ENCODE measurements around the gene AMPD2. TPM values are rescaled to one million over a fixed set of nuclear protein-coding genes. Genes with fewer than 3 reads are reported as not detected.
A peak's percentile ranks its signal among the peaks of the same experiment; 100 is the strongest.

The AMPD2 gene
- total RNA-seq, 2 experiments from 2014 or later: 114 to 122 TPM

DNA sequence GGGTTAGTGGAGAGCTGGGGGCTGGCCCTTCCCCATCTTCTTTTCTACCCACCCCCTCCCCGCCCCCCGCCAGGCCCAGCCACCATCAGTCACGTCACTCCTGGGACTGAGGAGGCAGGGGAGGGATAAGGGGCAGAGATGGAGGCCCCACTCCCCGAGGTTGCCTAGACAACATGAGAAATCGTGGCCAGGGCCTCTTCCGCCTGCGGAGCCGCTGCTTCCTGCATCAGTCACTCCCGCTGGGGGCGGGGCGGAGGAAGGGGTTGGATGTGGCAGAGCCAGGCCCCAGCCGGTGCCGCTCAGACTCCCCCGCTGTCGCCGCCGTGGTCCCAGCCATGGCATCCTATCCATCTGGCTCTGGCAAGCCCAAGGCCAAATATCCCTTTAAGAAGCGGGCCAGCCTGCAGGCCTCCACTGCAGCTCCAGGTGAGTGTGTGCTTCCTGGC is 1.2 kb downstream of the AMPD2 start:
- Mint-ChIP-seq H3K36me3 (peaks cover 11% of the 10 kb centered on the region), H3K4me3 (peak overlapping the region; percentile 97), H3K27me3 (no peaks in the 10 kb centered on the region), H3K27ac (peak overlapping the region; percentile 98), H3K4me1 (peaks cover 61% of the 10 kb centered on the region), H3K9me3 (no peaks in the 10 kb centered on the region)
- DNase-seq: peak; percentile 98
- ATAC-seq (ENCODE audit: low read depth): peak; percentile 82
- POLR2A ChIA-PET: interaction anchor here (0.7 to 2.4 kb wide), 8 partner anchors 9 to 719 kb away, joined by 3 to 56 read pairs (median 4); partner anchors contain the start of genes AHCYL1, GNAI3 and RBM15

DNA sequence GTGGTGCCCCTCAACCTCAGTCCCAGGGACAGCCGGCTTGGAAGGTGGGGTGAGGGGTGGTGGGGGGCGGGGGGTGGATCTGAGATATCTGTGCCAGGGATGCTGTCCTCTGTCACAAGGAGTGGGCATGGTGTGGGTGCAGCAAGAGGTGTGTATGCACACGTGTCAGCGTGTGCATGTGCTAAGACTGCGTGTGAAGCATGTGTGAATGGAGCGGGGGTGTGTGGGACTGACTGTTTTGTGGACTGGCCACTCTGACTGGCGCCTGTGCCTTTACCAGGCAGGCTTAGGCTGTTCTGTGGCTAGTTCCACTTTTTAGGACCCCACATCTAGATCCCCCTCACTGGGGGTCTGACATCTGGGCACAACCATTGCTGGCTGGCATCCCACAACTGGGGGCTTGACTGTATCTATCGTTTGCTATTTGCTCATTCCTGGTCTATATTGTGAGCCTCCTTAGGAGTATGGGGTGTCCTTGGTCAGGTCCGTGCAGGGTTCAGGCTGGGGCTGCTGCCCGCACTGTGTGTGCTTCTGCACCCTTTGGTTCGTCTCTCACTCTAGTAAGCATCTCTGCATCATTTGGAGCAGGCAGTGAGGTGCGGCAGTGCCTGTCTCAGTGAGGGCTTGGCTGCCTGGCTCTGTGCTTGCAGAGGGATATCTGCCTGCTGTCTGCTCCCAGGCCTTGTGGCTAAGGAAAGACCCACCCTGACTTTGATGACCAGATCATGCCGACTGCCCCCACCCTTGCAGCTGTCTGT is 1.9 kb downstream of the AMPD2 start:
- ATAC-seq (ENCODE audit: low read depth) (peak; percentile 3), DNase-seq (no peak)
- peak overlapping the region; percentile 97 for H3K4me3 Mint-ChIP-seq
- H3K36me3 Mint-ChIP-seq: peaks cover 13% of the 10 kb centered on the region
- H3K9me3 Mint-ChIP-seq: no peaks in the 10 kb centered on the region
- H3K27me3 Mint-ChIP-seq: no peaks in the 10 kb centered on the region
- H3K4me1 Mint-ChIP-seq: peaks cover 58% of the 10 kb centered on the region
- H3K27ac Mint-ChIP-seq: peak overlapping the region; percentile 98
- POLR2A ChIA-PET: interaction anchor here (1.8 kb wide), 1 partner anchor 73 kb away, joined by 8 read pairs; the partner anchor contains the start of gene GNAI3

- Mint-ChIP-seq H3K27me3 (no peaks in the 10 kb centered on the region), H3K36me3 (peaks cover 14% of the 10 kb centered on the region), H3K27ac (peak overlapping the region; percentile 98), H3K4me3 (peak overlapping the region; percentile 97), H3K4me1 (peaks cover 55% of the 10 kb centered on the region), H3K9me3 (no peaks in the 10 kb centered on the region)
- POLR2A ChIA-PET: interaction anchor here (1.8 kb wide), 1 partner anchor 74 kb away, joined by 8 read pairs; the partner anchor contains the start of gene GNAI3
- ATAC-seq (ENCODE audit: low read depth) (no peak), DNase-seq (no peak)
Measured at GRCh38 chr1:109622137-109622892, 2.7 kb downstream of the AMPD2 start.

DNA sequence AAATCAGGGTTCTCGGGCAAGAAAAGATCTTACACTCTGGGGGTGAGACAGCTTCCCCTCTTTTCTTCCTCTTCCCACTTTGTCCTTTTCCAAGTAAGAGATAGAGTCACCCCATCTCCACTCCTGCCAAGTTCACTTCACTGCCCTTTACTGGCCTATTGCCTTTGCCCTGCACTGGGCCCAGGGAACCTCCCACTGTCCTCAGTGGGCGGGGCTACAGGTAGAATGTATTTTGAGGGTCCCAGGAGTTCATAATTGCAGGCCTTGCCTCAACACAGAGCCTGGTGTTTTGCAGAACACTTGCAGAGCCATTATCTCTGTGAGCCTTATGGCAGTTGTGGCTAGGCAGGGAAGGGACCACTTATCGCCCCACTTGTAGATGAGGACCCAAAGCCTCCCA is 3.3 kb downstream of the AMPD2 start:
- H3K9me3 Mint-ChIP-seq: no peaks in the 10 kb centered on the region
- no peak for DNase-seq
- peak overlapping the region; percentile 97 for H3K4me3 Mint-ChIP-seq
- peaks cover 52% of the 10 kb centered on the region for H3K4me1 Mint-ChIP-seq
- H3K27ac Mint-ChIP-seq: peak overlapping the region; percentile 98
- H3K27me3 Mint-ChIP-seq: no peaks in the 10 kb centered on the region
- H3K36me3 Mint-ChIP-seq: peaks cover 20% of the 10 kb centered on the region
- POLR2A ChIA-PET: interaction anchor here (1.8 kb wide), 1 partner anchor 74 kb away, joined by 8 read pairs; the partner anchor contains the start of gene GNAI3
- ATAC-seq (ENCODE audit: low read depth): no peak

DNA sequence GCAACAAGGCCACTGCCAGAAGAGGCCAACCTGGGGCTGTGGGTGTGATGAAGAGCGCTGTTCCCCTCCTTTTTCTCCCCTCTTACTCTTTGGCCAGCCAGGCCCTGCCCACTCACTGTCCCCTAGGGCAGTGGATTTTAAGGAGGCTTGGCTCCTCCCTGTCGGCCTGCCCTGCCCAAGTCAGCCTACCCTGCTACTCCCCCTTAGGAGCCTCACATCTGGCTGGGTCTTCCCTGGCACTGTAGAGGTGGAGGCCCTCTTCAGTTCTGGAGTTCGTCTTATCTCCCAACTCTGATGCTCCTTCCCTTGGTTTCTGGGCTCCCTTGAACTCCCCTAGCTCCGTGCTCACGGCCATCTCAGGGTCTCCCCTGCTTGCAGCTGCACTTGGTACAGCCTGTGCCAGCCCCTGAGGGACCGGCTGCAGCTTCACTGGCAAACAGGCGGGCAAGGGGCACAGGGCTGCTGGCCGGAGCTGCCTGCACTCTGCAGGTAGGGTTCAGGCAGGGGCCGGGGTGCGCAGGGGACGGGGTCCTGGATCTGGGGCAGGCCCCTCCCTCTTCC is 4.0 kb downstream of the AMPD2 start:
- Mint-ChIP-seq H3K4me1 (peaks cover 49% of the 10 kb centered on the region), H3K27me3 (no peaks in the 10 kb centered on the region), H3K9me3 (no peaks in the 10 kb centered on the region), H3K27ac (peak overlapping the region; percentile 81), H3K36me3 (peaks cover 20% of the 10 kb centered on the region), H3K4me3 (peak overlapping the region; percentile 97)
- DNase-seq: no peak
- POLR2A ChIA-PET: interaction anchor here (1.1 to 1.7 kb wide), 3 partner anchors 13 to 77 kb away, joined by 3 to 21 read pairs (median 3); partner anchors contain the start of gene GNAI3
- no peak for ATAC-seq (ENCODE audit: low read depth)

DNA sequence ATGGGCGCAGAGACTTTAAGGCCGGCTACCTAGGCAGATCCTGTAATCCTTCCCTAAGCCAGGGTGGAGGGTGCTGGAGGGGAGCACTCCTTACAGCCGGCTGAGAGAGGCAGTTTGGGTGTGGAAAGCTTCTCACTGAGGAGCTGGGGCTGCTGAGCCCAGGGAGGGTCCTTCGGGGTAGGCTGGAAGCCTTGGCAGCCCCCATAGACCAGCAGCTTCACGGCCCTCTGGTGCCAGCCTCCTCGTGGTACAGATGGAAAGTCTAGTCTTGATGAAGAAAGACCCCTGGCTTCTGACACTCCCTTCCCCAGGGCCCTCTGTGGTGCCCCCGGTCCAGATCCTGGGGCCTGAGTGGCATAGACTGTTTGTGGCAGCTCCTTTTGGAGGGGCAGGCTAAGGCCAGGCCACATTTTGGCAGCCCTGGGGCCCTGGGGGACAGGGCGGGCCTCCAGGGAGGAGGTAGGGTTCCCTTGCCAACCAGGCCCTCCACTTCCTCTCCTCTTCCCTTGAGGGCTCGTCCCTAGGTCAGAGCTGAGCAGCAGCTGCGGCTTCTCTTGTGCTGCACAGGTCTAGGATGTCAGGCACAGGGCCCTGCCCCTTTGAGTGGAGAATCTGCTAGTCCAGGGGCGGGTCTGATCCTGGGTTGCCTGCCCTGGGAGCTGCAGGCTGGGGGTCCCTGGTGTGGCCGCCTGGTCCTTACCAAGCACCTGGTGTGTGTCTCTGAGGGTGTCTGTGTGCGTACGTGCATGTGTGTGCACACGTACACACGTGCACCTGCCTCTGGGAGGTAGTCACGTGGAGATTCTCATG is 4.8 kb downstream of the AMPD2 start:
- H3K36me3 Mint-ChIP-seq: peaks cover 22% of the 10 kb centered on the region
- H3K4me1 Mint-ChIP-seq: peaks cover 42% of the 10 kb centered on the region
- H3K4me3 Mint-ChIP-seq: peak overlapping the region; percentile 97
- DNase-seq: no peak
- POLR2A ChIA-PET: interaction anchor here (1.1 to 1.7 kb wide), 3 partner anchors 14 to 78 kb away, joined by 3 to 21 read pairs (median 3); partner anchors contain the start of gene GNAI3
- H3K9me3 Mint-ChIP-seq: no peaks in the 10 kb centered on the region
- peak; percentile 25 for ATAC-seq (ENCODE audit: low read depth)
- H3K27ac Mint-ChIP-seq: peak overlapping the region; percentile 81
- H3K27me3 Mint-ChIP-seq: no peaks in the 10 kb centered on the region

DNA sequence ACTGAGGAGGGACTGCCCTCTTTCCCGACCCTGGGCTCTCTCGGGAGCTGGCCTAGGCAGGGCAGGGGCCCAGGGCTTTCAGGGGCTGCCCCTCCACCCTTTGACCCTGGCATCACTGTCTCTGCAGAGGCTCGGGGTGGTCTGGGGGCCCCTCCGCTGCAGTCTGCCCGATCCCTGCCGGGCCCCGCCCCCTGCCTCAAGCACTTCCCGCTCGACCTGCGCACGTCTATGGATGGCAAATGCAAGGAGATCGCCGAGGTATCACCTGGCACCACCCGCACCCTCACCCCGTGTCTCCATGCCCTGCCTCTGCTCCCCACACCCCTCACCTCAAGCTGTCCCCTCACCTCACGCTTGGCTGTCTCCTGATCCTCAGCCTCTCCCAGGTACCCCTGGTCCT is 5.5 kb downstream of the AMPD2 start:
- ATAC-seq (ENCODE audit: low read depth): no peak
- Mint-ChIP-seq H3K27me3 (no peaks in the 10 kb centered on the region), H3K9me3 (no peaks in the 10 kb centered on the region), H3K4me3 (no peak overlapping the region), H3K4me1 (peaks cover 37% of the 10 kb centered on the region), H3K27ac (no peak overlapping the region), H3K36me3 (peaks cover 26% of the 10 kb centered on the region)
- POLR2A ChIA-PET: interaction anchor here (0.7 to 1.7 kb wide), 3 partner anchors 76 to 79 kb away, joined by 3 to 21 read pairs (median 4); partner anchors contain the start of gene GNAI3
- no peak for DNase-seq

- Mint-ChIP-seq H3K4me1 (peaks cover 37% of the 10 kb centered on the region), H3K36me3 (peaks cover 26% of the 10 kb centered on the region), H3K27ac (peak overlapping the region; percentile 69), H3K4me3 (no peak overlapping the region), H3K27me3 (no peaks in the 10 kb centered on the region), H3K9me3 (no peaks in the 10 kb centered on the region)
- DNase-seq (no peak), ATAC-seq (ENCODE audit: low read depth) (no peak)
- POLR2A ChIA-PET: interaction anchor here (0.7 to 1.9 kb wide), 3 partner anchors 9 to 77 kb away, joined by 3 to 8 read pairs (median 4); partner anchors contain the start of gene GNAI3
Measured at GRCh38 chr1:109625601-109626560, 6.2 kb downstream of the AMPD2 start.

DNA sequence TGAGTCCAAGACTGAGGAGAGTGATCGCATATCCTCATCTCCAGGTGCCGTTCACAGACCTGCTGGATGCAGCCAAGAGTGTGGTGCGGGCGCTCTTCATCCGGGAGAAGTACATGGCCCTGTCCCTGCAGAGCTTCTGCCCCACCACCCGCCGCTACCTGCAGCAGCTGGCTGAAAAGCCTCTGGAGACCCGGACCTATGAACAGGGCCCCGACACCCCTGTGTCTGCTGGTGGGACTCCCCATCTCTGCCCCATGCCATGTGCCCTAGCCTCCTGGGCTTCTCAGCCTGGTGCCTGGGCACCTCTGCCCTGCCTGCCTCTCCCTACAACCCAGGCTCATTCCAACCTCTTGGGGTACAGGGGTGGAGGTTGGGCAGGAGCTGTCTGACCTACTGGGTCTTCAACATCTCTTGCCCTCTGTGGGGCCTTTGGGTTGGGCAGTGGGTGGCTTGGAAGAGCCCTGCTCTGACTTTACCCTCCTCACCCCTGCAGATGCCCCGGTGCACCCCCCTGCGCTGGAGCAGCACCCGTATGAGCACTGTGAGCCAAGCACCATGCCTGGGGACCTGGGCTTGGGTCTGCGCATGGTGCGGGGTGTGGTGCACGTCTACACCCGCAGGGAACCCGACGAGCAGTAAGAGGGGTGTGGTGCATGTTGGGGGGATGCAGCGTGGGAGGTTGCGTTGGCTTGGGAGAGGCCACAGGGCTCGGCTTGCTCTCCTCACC is 7.2 kb downstream of the AMPD2 start:
- H3K9me3 Mint-ChIP-seq: no peaks in the 10 kb centered on the region
- peaks cover 36% of the 10 kb centered on the region for H3K4me1 Mint-ChIP-seq
- H3K36me3 Mint-ChIP-seq: peaks cover 27% of the 10 kb centered on the region
- ATAC-seq (ENCODE audit: low read depth): no peak
- H3K27ac Mint-ChIP-seq: no peak overlapping the region
- DNase-seq: no peak
- H3K4me3 Mint-ChIP-seq: no peak overlapping the region
- POLR2A ChIA-PET: interaction anchor here (1.0 to 1.9 kb wide), 2 partner anchors 10 to 78 kb away, joined by 3 to 8 read pairs; partner anchors contain the start of gene GNAI3
- H3K27me3 Mint-ChIP-seq: no peaks in the 10 kb centered on the region

GRCh38 chr1:109627692-109628399 is 8.2 kb downstream of the AMPD2 start:
- H3K4me1 Mint-ChIP-seq: peaks cover 27% of the 10 kb centered on the region
- no peak overlapping the region for H3K4me3 Mint-ChIP-seq
- H3K36me3 Mint-ChIP-seq: peaks cover 26% of the 10 kb centered on the region
- H3K27ac Mint-ChIP-seq: peak overlapping the region; percentile 1
- DNase-seq (no peak), ATAC-seq (ENCODE audit: low read depth) (no peak)
- no peaks in the 10 kb centered on the region for H3K27me3 Mint-ChIP-seq
- POLR2A ChIA-PET: interaction anchor here (0.7 to 1.9 kb wide), 2 partner anchors 79 to 82 kb away, joined by 3 to 8 read pairs; partner anchors contain the start of gene GNAI3
- no peaks in the 10 kb centered on the region for H3K9me3 Mint-ChIP-seq

Measured in activated naive CD8-positive, alpha-beta T cell treated with anti-CD3 and anti-CD28 coated beads, Interleukin-2, amount 10 ng/mL, durations not matched to agents 7 days and 5 days (primary cell).